ENCODE measurements around the gene FAM3B.

GRCh38 chr21:41398831-41399230 is 82.2 kb downstream of the FAM3B start:
- TF ChIP-seq CTCF (IDR thresholded peaks at IDR 0.05) (no peak), POLR2A (IDR thresholded peaks at IDR 0.05) (no peak)

Measured in lower leg skin (tissue), 3 donors.